Measurements from ENCODE around the gene KIDINS220. TPM values are rescaled to one million over a fixed set of nuclear protein-coding genes. Genes with fewer than 3 reads are reported as not detected.
"Not testable (repeated sequence)": the region's sequence is repeated elsewhere in the genome, so short reads cannot be mapped to it uniquely, and the experiment has no call there.

KIDINS220 gene
- total RNA-seq, 1 experiment from 2014 or later = 17.5 TPM

GRCh38 chr2:8754106-8754776, 83.2 kb downstream of the KIDINS220 start:
- DNase-seq (ENCODE audit: low read depth) = no peak

GRCh38 chr2:8753609-8754008, 83.8 kb downstream of the KIDINS220 start:
- DNase-seq (ENCODE audit: low read depth) = no peak

GRCh38 chr2:8752385-8752784, 85.0 kb downstream of the KIDINS220 start:
- no peak for DNase-seq (ENCODE audit: low read depth)

GRCh38 chr2:8750221-8750620, 87.2 kb downstream of the KIDINS220 start:
- no peak for DNase-seq (ENCODE audit: low read depth)

- no peak for DNase-seq (ENCODE audit: low read depth)
Observed at GRCh38 chr2:8743261-8743660, 94.2 kb downstream of the KIDINS220 start.

GRCh38 chr2:8740136-8740535, 97.3 kb downstream of the KIDINS220 start:
- DNase-seq (ENCODE audit: low read depth) = no peak

- no peak for DNase-seq (ENCODE audit: low read depth)
Observed at GRCh38 chr2:8737571-8738175, 99.7 kb downstream of the KIDINS220 start.

GRCh38 chr2:8732601-8733000, 104.8 kb downstream of the KIDINS220 start:
- DNase-seq (ENCODE audit: low read depth) = no peak

GRCh38 chr2:8729939-8730338, 107.5 kb downstream of the KIDINS220 start:
- DNase-seq (ENCODE audit: low read depth) = no peak

- not testable (repeated sequence) for DNase-seq (ENCODE audit: low read depth)
Observed at GRCh38 chr2:8729101-8729500, 108.3 kb downstream of the KIDINS220 start.

GRCh38 chr2:8728305-8729015, 109.0 kb downstream of the KIDINS220 start:
- DNase-seq (ENCODE audit: low read depth) = no peak

- no peak for DNase-seq (ENCODE audit: low read depth)
Observed at GRCh38 chr2:8725838-8726237, 111.6 kb downstream of the KIDINS220 start.

GRCh38 chr2:8722986-8723385, 114.4 kb downstream of the KIDINS220 start:
- no peak for DNase-seq (ENCODE audit: low read depth)

GRCh38 chr2:8721410-8721809, 116.0 kb downstream of the KIDINS220 start:
- DNase-seq (ENCODE audit: low read depth) = no peak

GRCh38 chr2:8720741-8721140, 116.7 kb downstream of the KIDINS220 start:
- no peak for DNase-seq (ENCODE audit: low read depth)

GRCh38 chr2:8719528-8719927, 117.9 kb downstream of the KIDINS220 start:
- DNase-seq (ENCODE audit: low read depth) = no peak

- no peak for DNase-seq (ENCODE audit: low read depth)
Observed at GRCh38 chr2:8714971-8715370, 122.4 kb downstream of the KIDINS220 start.

- DNase-seq (ENCODE audit: low read depth) = no peak
Observed at GRCh38 chr2:8714283-8714682, 123.1 kb downstream of the KIDINS220 start.

GRCh38 chr2:8710951-8711350, 126.5 kb downstream of the KIDINS220 start:
- DNase-seq (ENCODE audit: low read depth) = no peak

- no peak for DNase-seq (ENCODE audit: low read depth)
Observed at GRCh38 chr2:8709611-8710010, 127.8 kb downstream of the KIDINS220 start.

- no peak for DNase-seq (ENCODE audit: low read depth)
Observed at GRCh38 chr2:8704906-8705305, 132.5 kb downstream of the KIDINS220 start.

- DNase-seq (ENCODE audit: low read depth) = no peak
Observed at GRCh38 chr2:8701681-8702379, 135.6 kb downstream of the KIDINS220 start.
